IPS-NIHi11 (cell line): Measurements from ENCODE around the gene SLC24A3.

ENCODE experiments used
- DNase-seq: peaks from one replicate; pipeline ENCODE4 v3.0.0; 2012; ENCODE audit warnings: mixed read lengths, low spot score

SLC24A3 gene

GRCh38 chr20:19679900-19680495 lies 467.6 kb downstream of the SLC24A3 start:
- no peak for DNase-seq

- DNase-seq = no peak
These were observed 469.8 kb downstream of the SLC24A3 start for GRCh38 chr20:19682249-19682648.

GRCh38 chr20:19683188-19683587 lies 470.7 kb downstream of the SLC24A3 start:
- DNase-seq = no peak

GRCh38 chr20:19683822-19684221 lies 471.4 kb downstream of the SLC24A3 start:
- no peak for DNase-seq

GRCh38 chr20:19688031-19688806 lies 475.8 kb downstream of the SLC24A3 start:
- DNase-seq = peak; percentile 72

GRCh38 chr20:19690462-19690861 lies 478.0 kb downstream of the SLC24A3 start:
- DNase-seq = no peak

DNA sequence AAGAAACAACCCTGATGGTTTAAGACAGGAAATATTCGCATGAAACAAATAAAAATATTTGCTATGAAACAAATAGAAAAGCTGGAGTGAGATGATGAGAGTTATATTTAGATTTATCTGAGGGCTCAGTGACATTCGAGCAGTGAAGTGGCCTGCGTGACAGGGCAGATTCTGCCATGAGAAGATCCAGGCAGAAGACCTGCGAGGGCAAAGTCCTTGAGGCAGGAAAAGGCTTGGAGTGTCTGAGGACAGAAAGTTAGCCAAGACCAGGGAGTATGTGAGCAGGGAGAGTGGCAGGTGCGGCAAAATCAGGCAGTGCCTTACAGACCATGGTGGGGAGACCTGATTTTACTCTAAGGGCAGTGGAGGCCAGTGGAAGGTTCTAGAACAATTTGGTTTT lies 478.7 kb downstream of the SLC24A3 start:
- DNase-seq = no peak

- DNase-seq = no peak
These were observed 479.7 kb downstream of the SLC24A3 start for GRCh38 chr20:19692100-19692499.

GRCh38 chr20:19692685-19693119 lies 480.3 kb downstream of the SLC24A3 start:
- DNase-seq = peak; percentile 72

DNA sequence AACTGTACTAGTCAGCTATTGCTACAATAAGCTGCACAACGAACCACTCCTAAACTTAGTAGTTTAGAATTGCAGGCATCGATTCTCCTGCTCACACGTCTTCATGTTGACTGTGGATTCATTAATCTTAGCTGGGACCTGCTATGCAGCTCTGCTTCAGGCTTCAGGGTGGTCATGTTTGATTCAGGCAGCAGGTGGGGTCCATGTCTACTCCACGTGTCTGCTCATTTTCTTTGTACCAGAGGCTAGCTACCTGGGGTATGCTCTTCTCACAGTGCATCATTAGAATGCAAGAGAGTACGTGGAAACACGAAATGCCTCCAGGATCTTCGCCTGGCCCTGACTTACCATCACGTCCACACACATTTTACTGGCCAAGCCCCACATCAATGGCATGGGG lies 481.1 kb downstream of the SLC24A3 start:
- DNase-seq = no peak

GRCh38 chr20:19695081-19695480 lies 482.6 kb downstream of the SLC24A3 start:
- DNase-seq = no peak

DNA sequence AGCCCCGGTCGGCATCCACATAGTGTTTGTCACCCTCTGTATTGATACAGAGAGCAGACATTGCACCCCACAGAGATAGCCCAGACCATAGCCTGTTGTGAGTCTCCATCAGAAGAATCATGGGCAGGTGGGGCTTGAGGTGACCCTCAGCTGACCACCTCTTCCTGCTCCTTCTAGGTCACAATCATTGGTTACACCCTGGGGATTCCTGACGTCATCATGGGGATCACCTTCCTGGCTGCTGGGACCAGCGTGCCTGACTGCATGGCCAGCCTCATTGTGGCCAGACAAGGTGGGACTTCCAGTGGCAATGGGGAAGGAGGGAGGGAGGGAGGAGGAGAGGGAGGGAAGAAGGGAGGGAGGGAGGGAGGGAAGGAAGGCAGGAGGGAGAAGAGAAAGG lies 484.2 kb downstream of the SLC24A3 start:
- DNase-seq = no peak

DNA sequence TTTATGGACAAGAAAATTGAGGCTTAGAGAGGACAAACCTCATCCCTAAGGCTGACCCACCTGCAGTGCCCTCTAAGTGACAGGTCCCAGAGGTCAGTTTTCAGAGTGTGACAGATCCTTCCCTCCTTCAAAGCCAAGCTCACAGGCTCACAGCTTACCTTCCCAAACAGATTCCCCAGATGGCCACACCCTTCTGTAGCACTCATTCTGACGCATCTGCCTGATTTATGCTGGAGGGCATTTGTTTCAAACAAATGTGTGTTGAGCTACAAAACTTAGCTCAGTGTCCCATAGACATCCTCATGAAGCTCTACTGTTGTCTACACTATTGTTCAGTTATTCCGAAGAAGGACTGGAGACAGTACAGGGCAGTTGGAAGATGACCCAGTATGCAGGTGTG lies 485.0 kb downstream of the SLC24A3 start:
- DNase-seq = no peak

GRCh38 chr20:19699180-19699971 lies 486.9 kb downstream of the SLC24A3 start:
- no peak for DNase-seq

GRCh38 chr20:19701429-19701828 lies 489.0 kb downstream of the SLC24A3 start:
- DNase-seq = no peak

GRCh38 chr20:19706463-19706862 lies 494.0 kb downstream of the SLC24A3 start:
- DNase-seq = no peak

GRCh38 chr20:19709635-19710335 lies 497.3 kb downstream of the SLC24A3 start:
- DNase-seq = no peak

DNA sequence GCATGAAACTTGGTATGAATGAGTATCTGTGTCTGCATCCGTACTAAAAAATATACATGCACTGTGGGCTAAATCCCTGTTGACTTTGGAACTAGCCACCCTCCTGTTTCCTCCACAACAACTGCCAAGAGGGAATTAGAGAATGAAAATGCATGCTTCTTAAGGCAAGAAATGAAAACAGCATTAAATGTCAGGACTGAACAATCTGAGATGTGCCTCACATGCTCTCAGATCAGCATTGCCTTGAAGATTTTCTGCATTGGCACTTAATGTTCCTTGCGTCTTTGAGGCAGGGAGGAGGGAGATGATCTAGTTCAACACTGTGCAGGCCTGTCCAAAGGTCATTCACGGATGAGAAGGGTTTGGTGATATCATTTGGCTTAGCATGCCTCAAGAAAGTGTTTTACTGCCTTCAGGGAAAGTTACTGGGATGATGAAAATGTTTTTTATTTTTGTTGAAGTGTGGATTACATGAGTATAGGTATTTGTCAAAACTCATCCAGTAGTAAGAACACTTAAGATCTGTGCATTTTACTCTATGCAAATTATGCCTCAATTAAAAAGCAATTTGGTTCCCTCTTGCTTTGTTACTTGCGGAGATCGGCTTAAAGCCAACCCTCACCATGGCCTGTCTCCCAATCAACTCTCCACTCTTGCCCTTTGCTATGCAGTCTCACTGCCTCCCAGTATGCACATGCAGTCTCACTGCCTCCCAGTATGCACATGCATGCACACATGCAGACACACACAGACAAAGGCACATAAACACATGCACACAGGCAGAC lies 498.1 kb downstream of the SLC24A3 start:
- no peak for DNase-seq

- DNase-seq = no peak
These were observed 498.7 kb downstream of the SLC24A3 start for GRCh38 chr20:19711126-19711525.

DNA sequence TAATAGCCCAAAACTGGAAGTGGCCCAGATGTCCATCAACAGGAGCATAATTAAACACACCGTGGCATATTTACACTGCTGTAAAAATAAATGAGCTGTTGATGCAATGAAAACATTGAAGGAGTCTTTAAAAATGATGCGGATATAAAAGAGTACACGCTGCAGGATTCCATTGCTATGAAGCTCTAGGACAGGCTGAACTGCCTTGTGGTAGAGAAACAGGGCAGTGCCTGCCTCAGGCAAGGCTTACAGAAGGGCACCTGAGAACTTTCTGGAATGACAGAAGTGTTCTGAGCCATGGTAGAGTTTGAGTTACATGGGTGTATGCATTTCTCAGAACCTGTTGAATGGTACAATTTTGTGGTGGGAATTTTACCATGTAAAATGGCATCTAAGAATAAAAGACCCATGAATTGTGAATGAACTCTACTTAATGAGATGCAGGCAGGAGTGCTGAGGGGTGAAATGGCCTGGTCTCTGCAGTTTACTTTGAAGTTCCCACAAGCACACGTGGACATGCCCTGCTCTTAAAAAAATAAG lies 500.3 kb downstream of the SLC24A3 start:
- DNase-seq = no peak
